HG03520 (cell line): ENCODE results near the gene ASCL2.

Experiments used
- ATAC-seq: cut with Tn5 transposase; IDR thresholded peaks from one replicate; pipeline ENCODE4 v1.9.1; 2021; ENCODE audit warnings: mild to moderate bottlenecking, moderate library complexity; ENCODE audit not compliant: unreplicated experiment

The ASCL2 gene

DNA sequence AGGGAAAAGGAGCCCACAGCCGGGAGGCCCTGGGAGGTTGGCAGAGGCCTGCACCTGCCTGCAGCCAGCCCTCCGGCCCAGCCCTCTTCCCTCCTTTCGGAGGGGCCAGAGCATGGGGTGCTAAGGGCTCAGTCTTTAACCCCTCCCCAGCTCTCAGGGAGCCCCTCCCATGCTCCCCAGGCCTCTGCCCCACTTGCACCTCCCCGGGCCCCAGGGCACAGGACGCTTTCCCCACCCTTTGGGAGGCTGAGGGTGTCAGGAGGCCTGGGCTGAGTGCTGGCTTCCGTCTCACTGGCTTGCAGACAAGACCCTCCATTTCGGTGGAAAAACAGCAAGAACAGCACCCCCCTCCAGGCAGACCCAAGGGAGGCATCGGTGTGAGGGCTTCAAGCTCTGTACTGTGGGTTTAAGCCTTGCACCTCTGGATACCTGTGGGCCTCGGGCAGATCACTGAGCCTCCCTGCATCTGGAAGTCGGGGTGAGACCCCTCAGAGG lies 7.3 kb downstream of the ASCL2 start:
- ATAC-seq: no peak

DNA sequence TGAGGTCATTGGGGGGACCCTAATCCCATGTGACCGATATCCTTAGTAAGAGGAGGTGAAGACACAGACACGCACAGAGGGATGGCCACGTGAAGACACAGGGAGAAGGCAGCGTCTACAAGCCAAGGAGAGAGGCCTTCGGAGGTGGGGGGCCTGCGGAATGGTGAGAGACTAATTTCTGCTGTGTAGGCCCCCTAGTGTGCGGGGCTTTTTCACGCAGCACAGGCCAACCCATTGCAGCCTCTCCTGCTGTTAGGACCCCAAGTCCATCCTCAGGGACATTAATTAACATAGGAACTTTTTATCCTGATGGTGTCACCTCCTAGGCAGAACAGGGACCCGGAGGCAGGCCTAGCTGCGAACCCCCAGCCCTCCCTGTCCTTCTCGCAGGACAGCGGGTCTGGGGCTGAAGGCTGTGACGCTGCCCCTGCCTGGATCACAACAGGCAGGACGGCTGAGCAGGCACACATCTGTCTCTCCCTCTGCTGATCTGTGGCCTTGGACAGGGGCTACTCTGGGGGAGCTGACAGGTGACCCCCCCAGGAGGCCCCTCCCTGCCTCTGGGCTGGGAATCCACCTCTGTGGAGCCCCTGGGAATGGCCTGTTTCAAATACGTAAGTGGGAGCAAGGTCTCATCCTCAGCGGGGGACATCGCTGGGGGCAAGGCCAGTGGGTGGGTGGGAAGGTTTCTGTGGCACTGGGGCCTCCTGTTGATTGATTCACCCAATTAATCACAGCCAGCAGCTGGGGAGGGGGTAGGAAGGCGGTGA lies 7.9 kb downstream of the ASCL2 start:
- ATAC-seq: no peak

GRCh38 chr11:2261436-2262230 lies 8.8 kb downstream of the ASCL2 start:
- no peak for ATAC-seq

- no peak for ATAC-seq
These were observed 9.7 kb downstream of the ASCL2 start for GRCh38 chr11:2260491-2261364.

- no peak for ATAC-seq
These were observed 10.4 kb downstream of the ASCL2 start for GRCh38 chr11:2259897-2260451.

DNA sequence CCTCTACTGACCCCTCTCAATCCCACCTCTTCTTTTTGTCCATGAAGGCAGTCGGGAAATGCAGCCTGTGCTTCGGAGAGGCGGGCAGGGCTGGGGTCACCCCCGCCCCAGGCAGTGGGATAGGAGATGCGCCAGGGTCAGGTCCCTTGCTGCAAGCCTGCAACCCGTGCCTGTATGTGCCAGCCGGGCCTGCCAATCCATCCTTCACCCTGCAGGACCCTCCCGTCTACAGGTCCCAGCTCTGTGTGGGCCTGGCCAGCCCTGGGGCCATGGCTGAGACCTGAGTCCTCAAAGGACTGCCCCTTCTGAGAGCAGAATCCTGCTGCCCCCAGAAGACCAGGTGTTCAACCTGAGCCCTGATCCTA lies 10.9 kb downstream of the ASCL2 start:
- ATAC-seq: no peak

GRCh38 chr11:2258501-2259465 lies 11.6 kb downstream of the ASCL2 start:
- no peak for ATAC-seq

DNA sequence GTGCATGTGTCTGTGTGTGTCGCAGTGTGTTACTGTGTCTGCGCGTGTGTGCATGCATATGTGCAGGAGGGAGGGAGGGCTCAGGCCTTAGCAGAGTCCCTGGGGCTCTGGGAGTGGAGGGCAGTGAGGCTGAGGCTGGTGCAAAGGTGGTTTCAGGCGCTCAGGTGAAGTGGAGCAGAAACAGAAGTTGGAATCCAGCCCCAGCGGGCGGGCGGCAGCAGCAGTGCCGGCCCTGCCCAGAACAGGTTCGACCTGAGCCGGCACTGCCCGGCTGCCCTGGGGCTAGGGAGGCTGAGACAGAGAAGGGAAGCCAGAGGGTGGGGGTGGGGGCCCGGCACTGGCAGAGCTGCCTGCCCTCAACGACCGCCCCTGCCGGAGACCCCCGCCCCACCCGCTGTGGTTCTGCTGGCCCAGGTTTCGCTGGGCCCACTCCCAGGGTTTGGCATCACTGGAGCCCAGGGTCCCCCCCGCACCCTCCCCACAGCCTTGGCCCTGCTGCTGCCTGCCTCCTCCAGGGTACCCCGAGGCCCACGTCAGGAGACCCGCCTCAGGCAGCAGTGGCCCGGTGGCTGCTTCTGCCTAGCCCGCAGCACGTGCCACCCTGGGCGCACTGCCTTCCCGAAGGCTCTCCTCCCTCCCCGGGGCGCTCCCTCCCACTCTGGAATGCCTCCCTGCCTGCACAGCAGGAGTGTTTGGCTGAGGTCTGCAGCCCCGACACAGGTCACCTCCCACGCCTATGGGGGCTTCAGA lies 13.3 kb downstream of the ASCL2 start:
- no peak for ATAC-seq

DNA sequence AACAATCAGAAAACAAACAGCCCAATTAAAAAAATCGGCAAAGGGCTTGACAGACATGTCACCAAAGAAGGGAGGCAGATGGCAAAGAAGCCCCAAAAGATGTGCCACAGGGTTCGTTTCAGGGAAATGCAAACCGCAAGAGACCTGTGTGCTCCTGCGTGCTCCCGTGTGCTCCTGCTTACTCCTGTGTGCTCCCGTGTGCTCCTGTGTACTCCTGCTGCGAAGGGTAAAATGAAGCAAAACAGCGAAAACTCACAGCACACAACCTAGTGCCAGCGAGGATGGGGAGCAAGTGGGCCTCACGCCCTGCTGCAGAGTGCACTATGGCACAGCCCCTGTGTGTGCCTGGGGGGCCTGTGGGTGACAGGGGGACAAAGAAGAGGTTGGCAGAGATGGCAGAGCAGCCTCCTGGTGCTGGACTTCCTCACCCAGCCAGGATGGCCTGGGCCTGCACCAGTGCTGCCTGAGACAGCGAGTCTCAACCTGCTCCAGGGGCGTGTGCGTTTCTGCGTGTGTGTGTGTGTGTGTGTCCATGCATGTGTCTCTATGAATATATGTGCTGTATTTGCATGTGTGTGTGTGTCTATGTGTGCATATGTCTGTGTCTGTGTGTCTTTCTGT lies 14.0 kb downstream of the ASCL2 start:
- ATAC-seq: no peak

- no peak for ATAC-seq
These were observed 18.4 kb downstream of the ASCL2 start for GRCh38 chr11:2252018-2252417.

DNA sequence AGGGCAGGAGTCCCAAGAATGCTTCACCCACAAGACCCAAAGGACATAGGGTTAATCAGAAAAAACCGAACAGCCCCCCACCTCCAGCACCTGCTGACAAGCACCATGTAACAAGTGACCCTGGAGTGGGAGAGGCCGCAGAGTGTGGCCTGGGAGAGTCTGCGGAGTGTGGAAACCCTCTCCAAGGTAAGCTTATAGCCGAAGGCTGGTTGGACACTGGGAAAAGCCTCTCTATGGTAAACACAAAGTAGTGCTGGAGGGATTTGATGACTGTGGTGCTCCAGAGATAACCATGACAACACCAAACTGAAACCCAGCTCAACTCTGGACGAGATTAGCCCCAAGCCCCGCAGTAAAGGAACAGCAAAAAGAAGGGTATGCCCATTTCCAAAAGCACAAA lies 19.2 kb downstream of the ASCL2 start:
- no peak for ATAC-seq

GRCh38 chr11:2250485-2250884 lies 19.9 kb downstream of the ASCL2 start:
- ATAC-seq: no peak

DNA sequence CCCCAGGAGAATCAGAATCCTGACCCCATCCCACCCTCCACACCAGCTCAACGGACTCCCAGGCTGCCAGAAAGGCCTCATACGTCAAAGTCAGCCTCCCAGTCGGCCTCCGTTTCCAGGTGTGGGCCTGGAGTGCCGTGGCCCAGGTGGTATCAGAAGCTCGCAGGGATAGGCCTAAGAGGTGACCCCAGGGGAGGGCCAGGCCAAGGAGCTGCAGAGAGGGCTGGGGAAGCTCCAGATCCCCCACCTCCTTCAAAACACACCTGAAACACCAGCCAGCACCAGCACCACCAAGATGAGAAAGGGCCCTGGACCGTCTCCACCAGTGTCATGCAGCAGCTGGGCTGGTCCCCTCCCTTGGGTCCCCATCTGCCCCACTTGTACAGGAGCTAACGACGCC lies 20.3 kb downstream of the ASCL2 start:
- ATAC-seq: no peak

GRCh38 chr11:2249189-2249916 lies 21.0 kb downstream of the ASCL2 start:
- no peak for ATAC-seq

DNA sequence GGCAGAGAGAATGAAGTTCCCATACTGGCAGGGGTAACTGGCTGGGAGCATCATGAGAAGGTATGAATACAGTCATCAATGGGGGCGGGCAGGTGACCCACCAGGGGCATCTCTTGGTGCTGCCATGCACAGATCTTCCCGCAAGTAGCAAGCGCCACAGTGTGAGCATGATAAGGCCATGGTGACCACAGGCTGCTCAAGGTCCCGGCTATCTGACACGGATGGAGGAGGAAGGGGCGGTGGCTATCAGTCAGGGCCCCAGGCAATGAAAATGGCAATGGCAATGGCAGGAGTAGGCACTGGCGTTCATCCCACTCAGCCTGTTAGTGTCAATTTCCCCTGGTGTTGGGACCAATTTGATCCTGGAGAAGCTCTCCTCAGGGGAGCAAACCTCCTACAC lies 21.6 kb downstream of the ASCL2 start:
- no peak for ATAC-seq

DNA sequence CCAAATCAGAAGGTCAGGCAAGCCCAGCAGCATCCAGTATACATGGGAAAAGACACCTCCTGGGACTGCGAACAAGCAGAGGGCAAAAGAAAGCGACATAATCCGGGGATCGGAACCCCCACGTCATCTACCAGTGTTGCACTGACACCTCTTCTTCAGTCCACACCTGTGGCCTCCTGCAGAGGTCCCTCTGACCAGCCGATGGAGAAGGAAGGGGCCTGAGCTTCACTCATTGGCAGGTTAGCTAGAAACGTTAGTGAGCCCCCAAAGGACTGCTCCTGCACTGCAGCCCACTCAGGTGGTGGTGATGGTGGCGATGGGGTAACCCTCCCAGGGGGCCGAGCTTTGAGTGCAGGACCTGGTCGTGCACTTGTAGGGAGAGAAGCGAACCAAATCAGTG lies 22.1 kb downstream of the ASCL2 start:
- ATAC-seq: no peak

DNA sequence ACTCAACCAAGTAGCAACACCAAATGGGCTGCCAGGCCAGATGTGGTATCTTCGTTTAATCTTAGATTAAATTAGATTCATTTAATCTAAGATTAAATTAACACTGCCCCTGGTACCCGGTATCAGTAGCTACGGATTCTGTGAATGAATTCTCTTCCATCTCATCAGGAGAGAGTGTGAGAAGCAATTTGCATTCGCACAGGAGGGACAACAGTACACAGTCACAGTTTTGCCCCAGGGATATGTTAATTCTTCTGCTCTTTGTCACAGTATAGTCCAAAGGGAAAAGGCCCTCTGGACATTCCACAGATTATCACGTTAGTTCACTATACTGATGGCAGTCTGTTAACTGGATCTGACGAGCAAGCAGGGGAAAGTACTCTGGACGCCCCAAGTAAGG lies 22.9 kb downstream of the ASCL2 start:
- no peak for ATAC-seq

DNA sequence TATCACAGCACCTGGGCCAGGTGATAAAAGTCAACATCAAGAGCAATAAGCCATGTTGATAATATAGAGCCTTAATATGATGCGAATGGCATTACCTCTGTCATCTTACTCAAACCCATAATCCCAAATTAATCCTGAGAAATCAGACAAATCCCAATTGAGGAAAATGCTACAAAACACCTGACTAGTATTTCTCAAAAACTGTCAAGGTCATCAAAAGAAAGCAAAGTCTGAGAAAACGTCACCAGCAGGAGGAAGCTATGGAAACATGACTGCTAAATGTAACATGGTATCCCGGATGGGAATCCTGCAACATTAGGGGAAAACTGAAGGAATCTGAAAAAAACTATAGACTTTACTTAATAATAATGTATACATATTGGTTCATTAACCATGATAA lies 29.6 kb downstream of the ASCL2 start:
- ATAC-seq: no peak
